ENCODE results near the gene FBXO36. TPM values are rescaled to one million over a fixed set of nuclear protein-coding genes. Genes with fewer than 3 reads are reported as not detected.
"Not testable (repeated sequence)": the region's sequence is repeated elsewhere in the genome, so short reads cannot be mapped to it uniquely, and the experiment has no call there.

The FBXO36 gene
- total and polyA plus RNA-seq, 10 of the 15 experiments (the other 5 are each of a cell fraction or from before 2014, with no cell fraction given), result 0.79 to 2.7 (median 1.3) TPM

DNA sequence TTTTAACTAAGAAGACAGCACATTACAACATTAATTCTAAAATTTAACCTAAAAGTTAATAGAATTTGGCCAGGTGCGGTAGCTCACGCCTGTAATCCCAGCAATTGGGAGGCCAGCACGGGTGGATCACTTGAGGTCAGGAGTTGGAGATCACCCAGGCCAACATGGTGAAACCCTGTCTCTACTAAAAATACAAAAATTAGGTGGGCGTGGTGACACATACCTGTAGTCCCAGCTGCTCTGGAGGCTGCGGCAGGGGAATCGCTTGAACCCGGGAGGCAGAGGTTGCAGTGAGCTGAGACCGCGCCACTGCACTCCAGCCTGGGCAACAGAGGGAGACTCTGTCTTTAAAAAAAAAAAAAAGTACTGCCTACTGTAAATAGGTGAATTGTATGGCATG is 21.8 kb upstream of the FBXO36 start:
- ATAC-seq; BruUV-seq (replicated peaks); H3K27me3 ChIP-seq (replicated peaks in 1 of 2; ENCODE audit: control insufficient read depth in 2 of 2, insufficient read depth in 2 of 2, low read length in 1 of 2); H3K4me2 ChIP-seq (ENCODE audit: control insufficient read depth, insufficient read depth); H3K27ac ChIP-seq (ENCODE audit: control insufficient read depth, insufficient read depth); H4K20me1 ChIP-seq (ENCODE audit: control insufficient read depth, insufficient read depth); FAIRE-seq; H3K9ac ChIP-seq (ENCODE audit: control insufficient read depth, insufficient read depth, low read length); H2AFZ ChIP-seq (ENCODE audit: control insufficient read depth, low read depth, low read length); H3K9me3 ChIP-seq (replicated peaks; ENCODE audit: control insufficient read depth, insufficient read depth, low read length); intact Hi-C loops (cut with micrococcal nuclease; ENCODE audit: unreplicated experiment); H3K4me3 ChIP-seq; H3K4me1 ChIP-seq (ENCODE audit: control insufficient read depth, insufficient read depth, low read length); DNase-seq (ENCODE audit: low read depth, low spot score); in situ Hi-C loops (cut with MboI): not testable (repeated sequence)
- TF ChIP-seq CREM (IDR thresholded peaks at IDR 0.05; ENCODE audit: low read depth) (peak; percentile 49; the same call in 1 of the 2 replicates), EED (IDR thresholded peaks at IDR 0.05; ENCODE audit: low read depth) (0 out of 2 replicates have a peak, but pooled peaks have one; percentile 16), JUNB (IDR thresholded peaks at IDR 0.05) (peak; percentile 66; the same call in 1 of the 2 replicates), PML (IDR thresholded peaks at IDR 0.05; ENCODE audit: low read length) (0 out of 2 replicates have a peak, but pooled peaks have one; percentile 29), TCF12 (IDR thresholded peaks at IDR 0.05; ENCODE audit: low read depth, low read length) (peak; percentile 61; the same call in 1 of the 2 replicates), IRF4 (IDR thresholded peaks at IDR 0.05; ENCODE audit: low read depth, low read length) (0 out of 2 replicates have a peak, but pooled peaks have one; percentile 28), RUNX3 (IDR thresholded peaks at IDR 0.05; ENCODE audit: low read length) (0 out of 2 replicates have a peak, but pooled peaks have one; percentile 30), MEF2A (IDR thresholded peaks at IDR 0.05; ENCODE audit: insufficient read depth, low read depth, low read length) (0 out of 2 replicates have a peak, but pooled peaks have one; percentile 49), IKZF2 (IDR thresholded peaks at IDR 0.05) (peak in 1 of 2 experiments; percentile 10; a peak in 1 of 4 replicates), ETV6 (conservative IDR thresholded peaks at IDR 0.05 in 1 of 2, IDR thresholded peaks at IDR 0.05 in 1 of 2; ENCODE audit: borderline replicate concordance in 1 of 2, low read depth in 1 of 2) (0 out of 4 replicates have a peak, but pooled peaks of 1 of the 2 experiments have one; percentile 8)
- TF ChIP-seq, protein P1, sequence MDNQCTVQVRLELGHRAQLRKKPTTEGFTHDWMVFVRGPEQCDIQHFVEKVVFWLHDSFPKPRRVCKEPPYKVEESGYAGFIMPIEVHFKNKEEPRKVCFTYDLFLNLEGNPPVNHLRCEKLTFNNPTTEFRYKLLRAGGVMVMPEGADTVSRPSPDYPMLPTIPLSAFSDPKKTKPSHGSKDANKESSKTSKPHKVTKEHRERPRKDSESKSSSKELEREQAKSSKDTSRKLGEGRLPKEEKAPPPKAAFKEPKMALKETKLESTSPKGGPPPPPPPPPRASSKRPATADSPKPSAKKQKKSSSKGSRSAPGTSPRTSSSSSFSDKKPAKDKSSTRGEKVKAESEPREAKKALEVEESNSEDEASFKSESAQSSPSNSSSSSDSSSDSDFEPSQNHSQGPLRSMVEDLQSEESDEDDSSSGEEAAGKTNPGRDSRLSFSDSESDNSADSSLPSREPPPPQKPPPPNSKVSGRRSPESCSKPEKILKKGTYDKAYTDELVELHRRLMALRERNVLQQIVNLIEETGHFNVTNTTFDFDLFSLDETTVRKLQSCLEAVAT (IDR thresholded peaks at IDR 0.05), result 0 out of 2 replicates have a peak, but pooled peaks have one; percentile 29
- WGBS (ENCODE audit: insufficient coverage, insufficient replicate concordance, low lambda C conversion rate, missing lambda C conversion rate), result 39% methylated on average over 9 of the region's 9 CpGs
- RAD21 ChIA-PET (ENCODE audit: unreplicated experiment), result interaction anchor here (1.4 kb wide), 1 partner anchor 11 kb away, joined by 3 read pairs; no protein-coding TSS in a partner anchor
- CTCF ChIA-PET, result interaction anchor here (0.6 to 6.2 kb wide), 6 partner anchors 10 to 119 kb away, joined by 3 to 32 read pairs (median 4); no protein-coding TSS in a partner anchor
- H3K79me2 ChIP-seq (ENCODE audit: control insufficient read depth, insufficient read depth, low read length), result peaks cover 83% of the 10 kb centered on the region
- POLR2A ChIA-PET, result interaction anchor here (0.6 kb wide), 1 partner anchor 14 kb away, joined by 3 read pairs; no protein-coding TSS in a partner anchor
- SMC1A ChIA-PET (ENCODE audit: uncharacterized antibody, unreplicated experiment), result interaction anchor here (0.8 to 1.5 kb wide), 3 partner anchors 9 to 99 kb away, joined by 3 to 4 read pairs (median 3); no protein-coding TSS in a partner anchor
- peaks cover 5 to 25% of the 10 kb centered on the region in 2 experiments for H3K36me3 ChIP-seq (ENCODE audit: control insufficient read depth in 2 of 2, insufficient read depth in 2 of 2, low read length in 1 of 2)

Measured in GM12878 (cell line).